GM19452 (cell line): ENCODE measurements around the gene ATN1.
"Not testable (repeated sequence)": the region's sequence is repeated elsewhere in the genome, so short reads cannot be mapped to it uniquely, and the experiment has no call there.

Source experiments
- ATAC-seq: cut with Tn5 transposase; IDR thresholded peaks from one replicate; pipeline ENCODE4 v1.9.1; 2021; ENCODE audit not compliant: unreplicated experiment

The ATN1 gene, protein sequence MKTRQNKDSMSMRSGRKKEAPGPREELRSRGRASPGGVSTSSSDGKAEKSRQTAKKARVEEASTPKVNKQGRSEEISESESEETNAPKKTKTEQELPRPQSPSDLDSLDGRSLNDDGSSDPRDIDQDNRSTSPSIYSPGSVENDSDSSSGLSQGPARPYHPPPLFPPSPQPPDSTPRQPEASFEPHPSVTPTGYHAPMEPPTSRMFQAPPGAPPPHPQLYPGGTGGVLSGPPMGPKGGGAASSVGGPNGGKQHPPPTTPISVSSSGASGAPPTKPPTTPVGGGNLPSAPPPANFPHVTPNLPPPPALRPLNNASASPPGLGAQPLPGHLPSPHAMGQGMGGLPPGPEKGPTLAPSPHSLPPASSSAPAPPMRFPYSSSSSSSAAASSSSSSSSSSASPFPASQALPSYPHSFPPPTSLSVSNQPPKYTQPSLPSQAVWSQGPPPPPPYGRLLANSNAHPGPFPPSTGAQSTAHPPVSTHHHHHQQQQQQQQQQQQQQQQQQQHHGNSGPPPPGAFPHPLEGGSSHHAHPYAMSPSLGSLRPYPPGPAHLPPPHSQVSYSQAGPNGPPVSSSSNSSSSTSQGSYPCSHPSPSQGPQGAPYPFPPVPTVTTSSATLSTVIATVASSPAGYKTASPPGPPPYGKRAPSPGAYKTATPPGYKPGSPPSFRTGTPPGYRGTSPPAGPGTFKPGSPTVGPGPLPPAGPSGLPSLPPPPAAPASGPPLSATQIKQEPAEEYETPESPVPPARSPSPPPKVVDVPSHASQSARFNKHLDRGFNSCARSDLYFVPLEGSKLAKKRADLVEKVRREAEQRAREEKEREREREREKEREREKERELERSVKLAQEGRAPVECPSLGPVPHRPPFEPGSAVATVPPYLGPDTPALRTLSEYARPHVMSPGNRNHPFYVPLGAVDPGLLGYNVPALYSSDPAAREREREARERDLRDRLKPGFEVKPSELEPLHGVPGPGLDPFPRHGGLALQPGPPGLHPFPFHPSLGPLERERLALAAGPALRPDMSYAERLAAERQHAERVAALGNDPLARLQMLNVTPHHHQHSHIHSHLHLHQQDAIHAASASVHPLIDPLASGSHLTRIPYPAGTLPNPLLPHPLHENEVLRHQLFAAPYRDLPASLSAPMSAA (N-terminal part only)

DNA sequence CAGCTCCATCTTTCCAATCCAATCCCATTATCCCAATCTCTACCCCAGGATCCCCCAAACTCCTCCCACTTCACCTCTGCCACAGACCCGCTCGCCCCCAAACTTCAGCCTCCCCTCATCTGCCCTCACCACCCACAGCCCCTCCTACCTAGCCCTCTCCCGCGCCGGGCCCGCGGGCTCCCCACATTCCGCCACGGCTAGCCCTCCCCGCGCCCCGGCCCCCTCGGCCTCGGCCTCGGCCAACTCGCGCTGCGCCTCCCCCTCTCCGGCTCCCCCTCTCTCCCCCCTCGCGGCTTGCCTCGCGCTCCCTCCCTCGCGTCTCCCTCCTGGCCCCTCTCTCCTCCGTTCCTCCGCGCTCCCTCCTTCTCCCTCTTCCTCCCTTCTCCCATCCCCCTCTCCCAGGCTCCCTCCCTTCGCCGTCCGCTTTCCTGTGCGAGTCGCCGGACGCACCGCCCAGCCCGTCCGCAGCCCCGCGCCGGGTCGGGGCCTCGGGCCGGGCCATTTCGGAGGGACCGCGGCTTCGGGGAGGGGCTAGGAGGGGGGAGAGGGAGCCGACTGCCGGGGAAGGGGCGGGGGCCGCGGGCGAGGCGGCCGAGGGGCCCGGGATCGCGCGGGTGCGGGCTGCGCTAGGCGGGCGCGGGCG lies at the start of gene ATN1:
ATN1 (plus strand) TSS at position 581 of the 643 bp plus-strand sequence. CDS start 6,043 bp downstream, outside the sequence.
- ATAC-seq: no peak

DNA sequence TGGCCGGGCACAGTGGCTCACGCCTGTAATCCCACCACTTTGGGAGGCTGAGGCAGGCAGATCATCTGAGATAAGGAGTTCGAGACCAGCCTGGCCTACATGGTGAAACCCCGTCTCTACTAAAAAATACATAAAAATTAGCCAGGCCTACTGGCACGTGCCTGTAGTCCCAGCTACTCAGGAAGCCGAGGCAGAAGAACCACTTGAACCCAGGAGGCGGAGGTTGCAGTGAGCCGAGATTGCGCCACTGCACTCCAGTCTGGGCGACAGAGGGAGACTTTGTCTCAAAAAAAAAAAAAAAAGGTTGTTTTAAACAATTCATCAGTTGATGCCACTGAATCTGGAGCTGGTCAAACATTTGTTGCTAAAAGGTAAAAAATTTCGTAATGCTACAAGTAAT lies 47.9 kb upstream of the ATN1 start:
- not testable (repeated sequence) for ATAC-seq

DNA sequence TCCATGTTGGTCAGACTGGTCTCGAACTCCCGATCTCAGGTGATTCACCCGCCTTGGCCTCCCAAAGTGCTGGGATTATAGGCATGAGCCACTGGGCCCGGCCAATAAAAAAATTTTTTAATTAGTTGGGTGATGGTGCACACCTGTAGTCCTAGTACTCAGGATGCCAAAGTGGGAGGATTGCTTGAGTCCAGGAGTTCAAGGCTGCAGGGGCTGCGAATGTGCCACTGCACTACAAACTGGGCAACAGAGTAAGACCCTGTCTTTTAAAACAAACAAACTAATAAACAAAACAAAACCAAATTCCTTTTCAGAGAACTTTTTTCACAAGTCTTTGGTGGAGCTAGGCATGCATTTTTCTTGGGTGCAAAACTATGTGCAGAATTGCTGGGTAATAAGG lies 44.5 kb upstream of the ATN1 start:
- ATAC-seq: no peak

DNA sequence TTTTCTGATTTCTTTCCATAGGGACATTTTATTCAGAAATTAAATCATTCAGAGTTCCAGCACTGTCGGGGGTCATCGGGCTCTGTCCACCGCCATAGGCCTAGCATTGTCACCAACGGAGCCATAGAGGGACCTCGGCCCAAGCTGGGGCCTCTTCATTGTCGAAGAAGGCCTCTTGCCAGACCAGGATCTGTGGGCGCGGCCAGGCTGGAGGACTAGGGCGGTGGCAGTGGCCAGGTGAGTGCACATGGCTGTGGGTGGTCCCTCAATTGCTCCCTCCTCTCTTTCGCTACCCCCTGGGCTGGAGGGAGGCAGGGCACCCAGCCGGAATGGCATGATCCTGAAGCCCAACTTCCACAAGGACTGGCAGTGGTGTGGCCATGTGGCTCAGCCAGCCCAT lies 44.1 kb upstream of the ATN1 start:
- ATAC-seq: no peak

DNA sequence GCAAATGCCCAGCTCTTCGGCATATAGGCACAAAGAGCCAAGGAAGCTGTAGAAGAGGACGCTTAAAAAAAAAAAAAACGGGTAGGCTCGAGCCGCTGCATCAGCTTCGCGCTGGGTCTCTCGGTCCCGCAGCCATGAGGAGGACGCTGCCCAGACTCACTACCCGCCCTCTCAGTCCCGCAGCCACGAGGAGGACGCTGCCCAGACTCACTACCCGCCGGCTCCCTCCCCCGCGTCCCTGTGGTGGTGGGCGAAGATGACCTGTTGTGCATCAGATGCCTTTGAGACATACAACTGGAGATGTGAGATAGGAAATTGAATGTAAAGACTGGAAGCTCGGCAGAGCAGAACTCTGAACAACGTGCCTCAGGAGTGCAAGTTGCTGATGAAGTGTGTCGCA lies 43.2 kb upstream of the ATN1 start:
- ATAC-seq: no peak

DNA sequence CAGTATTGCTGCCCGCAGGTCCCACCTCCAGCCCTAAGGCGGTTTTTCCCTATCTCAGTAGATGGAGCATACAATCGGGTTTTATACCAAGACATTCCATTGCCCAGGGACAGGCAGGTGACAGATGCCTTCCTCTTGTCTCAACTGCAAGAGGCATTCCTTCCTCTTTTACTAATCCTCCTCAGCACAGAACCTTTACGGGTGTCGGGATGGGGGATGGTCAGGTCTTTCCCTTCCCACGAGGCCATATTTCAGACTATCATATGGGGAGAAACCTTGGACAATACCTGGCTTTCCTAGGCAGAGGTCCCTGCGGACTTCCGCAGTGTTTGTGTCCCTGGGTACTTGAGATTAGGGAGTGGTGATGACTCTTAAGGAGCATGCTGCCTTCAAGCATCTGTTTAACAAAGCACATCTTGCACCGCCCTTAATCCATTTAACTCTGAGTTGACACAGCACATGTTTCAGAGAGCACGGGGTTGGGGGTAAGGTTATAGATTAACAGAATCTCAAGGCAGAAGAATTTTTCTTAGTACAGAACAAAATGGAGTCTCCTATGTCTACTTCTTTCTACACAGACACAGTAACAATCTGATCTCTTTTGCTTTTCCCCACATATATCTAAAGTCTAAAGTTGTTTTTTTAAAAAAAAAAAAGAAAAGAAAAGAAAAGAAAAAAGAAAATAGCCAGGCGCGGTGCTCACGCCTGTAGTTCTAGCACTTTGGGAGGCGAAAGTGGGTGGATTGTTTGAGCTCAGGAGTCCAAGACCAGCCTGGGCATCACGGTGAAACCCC lies 41.4 kb upstream of the ATN1 start:
- ATAC-seq: not testable (repeated sequence)

DNA sequence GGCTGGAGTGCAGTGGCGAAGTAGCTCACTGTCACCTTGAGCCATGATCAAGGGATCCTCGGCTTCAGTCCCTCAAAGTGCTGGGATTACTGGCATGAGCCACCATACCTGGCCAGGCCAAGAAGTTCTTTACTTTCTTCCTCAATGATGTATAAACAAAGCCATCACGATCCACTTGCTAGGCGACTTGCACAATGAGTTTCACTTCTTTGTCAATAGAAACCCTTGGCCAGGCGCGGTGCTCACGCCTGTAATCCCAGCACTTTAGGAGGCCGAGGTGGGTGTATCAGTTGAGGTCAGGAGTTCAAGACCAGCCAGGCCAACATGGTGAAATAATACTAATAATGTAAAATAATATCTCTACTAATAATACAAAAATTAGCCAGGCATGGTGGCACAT lies 40.3 kb upstream of the ATN1 start:
- no peak for ATAC-seq

DNA sequence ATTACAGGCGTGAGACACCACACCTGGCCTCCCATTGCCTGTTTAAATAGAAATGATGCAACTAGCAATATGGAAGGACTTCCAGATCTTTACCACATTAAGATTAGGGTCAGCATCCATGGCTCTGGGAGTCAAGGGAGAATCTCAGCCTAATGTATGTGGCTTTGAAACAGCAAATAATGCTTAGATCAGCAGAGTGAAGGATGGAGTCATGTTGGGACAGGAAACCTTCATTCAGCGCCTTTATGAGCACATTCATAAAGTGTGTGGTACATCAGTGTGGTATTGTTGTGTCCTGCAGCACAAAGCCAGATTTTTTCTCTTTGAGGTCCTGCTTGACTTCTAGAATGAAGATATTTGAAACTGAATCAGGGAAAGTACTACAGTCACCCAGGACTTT lies 39.4 kb upstream of the ATN1 start:
- no peak for ATAC-seq

DNA sequence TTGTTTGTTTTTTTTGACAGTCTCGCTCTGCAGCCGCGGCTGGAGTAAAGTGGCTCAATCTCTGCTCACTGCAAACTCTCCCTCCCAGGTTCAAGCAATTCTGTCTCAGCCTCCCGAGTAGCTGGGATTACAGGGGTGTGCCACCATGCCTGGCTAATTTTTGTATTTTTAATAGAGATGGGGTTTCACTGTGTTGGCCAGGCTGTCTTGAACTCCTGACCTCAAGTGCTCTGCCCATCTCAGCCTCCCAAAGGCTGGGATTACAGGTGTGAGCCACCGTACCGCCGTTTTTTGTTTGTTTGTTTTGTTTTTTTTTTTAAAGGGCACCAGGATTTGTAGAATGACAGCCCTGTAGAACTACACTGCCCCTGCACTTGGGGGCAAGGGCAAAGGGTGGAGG lies 39.0 kb upstream of the ATN1 start:
- ATAC-seq: not testable (repeated sequence)

DNA sequence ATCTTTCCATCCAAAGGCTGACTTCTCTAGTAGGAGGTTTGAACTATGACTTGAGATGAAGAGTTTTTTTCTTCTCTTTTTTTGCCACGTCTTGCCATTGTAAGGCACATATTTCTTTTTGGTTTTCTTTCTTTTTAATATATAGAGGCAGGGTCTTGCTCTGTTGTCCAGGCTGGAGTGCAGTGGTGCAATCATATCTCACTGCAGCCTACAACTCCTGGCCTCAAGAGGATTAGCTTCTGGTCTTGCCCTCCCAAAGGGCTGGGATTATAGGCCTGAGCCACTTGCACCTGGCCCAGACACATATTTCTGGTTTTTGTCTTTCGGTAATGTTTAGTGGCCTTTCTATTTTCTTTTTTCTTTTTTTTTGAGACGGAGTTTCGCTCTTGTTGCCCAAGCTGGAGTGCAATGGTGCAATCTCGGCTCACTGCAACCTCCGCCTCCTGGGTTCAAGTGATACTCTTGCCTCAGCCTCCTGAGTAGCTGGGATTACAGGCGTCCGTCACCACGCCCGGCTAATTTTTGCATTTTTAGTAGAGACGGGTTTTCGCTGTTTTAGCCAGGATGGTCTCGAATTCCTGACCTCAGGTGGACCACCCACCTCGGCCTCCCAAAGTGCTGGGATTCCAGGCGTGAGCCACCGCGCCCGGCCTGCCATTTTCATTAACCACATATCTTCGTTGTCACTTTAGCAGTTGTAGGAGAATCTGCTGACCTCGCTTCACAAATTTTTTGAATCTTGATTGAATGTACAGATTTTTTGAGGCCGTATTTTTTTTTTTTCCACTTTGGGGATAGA lies 37.8 kb upstream of the ATN1 start:
- ATAC-seq: not testable (repeated sequence)

DNA sequence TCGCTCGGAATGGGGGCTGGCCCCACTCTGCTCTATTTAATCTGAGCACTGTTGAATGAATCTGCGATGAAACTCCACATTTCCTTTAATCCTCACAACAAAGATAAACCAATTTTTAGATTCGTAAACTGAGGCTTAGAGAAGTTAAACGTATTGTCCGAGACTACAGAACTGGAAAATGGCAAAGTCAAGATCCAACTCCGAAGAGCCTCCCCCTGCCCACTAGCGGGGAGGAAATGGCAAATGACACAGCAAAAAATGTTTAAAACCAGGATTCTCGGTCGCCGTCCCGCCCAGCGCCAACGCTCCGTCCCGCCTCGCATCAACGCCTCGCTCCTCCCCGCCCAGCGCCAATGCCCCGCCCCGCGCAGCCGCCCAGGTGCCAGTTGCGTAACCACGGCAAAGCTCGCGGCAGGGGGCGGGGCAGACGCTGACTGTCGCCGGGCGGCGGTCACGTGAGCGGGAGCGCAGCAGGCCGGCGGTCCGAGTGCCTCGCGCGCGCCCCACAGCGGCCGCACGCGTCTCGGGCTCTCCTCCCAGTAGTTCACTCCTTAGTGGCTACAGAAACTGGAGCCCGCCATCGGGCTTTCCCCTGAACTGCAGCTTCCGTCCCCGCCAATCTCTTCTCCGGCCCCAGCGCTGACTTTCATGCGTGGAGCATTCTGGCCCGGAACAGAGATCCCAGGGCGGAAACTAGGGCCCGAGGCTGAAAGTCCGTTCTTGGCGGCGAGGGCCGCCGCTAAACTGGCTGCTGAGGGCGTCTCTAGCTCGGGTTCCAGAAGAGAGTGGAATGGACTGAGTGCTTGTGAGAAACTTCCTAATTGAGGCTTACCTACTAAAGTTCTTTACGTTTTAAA lies 36.7 kb upstream of the ATN1 start:
- ATAC-seq: peak; percentile 95

DNA sequence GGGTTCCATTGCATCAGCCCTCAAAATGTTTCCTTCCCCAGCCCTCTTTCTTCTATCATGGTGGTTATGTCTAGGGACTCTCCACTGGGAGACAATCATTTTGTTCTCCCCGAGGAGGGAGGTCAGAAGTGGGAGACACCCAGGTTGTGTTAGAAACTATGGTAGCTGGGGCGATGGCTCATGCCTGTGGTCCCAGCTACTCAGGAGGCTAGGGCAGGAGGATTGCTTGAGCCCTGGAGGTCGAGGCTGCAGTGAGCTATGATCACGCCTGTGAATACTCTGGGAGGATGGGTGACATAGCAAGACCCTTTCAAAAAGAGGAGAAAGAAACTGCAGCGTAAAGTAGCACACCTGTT lies 36.1 kb upstream of the ATN1 start:
- peak; percentile 7 for ATAC-seq

DNA sequence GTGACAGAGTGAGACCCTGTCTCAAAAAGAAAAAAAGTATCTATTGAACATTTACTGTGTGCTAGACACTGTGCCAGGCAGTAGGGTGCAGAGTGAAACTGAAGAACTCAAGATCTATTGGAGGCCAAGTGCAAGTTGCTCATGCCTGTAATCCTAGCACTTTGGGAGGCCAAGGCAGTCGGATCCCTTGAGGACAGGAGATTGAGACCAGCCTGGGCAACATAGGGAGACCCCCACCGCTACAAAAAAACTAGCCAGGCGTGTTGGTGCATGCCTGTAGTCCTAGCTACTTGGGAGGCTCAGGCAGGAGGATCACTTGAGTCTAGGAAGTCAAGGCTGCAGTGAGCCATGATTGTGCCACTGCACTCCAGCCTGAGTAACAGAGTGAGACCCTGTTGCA lies 35.1 kb upstream of the ATN1 start:
- not testable (repeated sequence) for ATAC-seq

DNA sequence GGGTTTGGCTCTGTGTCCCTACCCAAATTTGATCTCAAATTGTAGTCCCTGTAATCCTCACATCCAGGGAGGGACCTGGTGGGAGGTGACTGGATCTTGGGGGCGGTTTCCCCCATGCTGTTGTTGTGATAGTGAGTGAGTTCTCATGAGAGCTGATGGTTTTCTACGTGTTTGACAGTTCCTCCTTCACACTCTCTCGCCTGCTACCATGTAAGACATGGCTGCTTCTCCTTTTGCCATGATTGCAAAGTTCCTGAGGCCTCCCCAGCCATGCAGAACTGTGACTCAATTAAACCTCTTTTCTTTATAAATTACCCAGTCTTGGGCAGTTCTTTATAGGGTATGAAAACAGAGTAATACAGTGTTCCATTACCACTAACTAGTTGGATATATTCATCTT lies 33.4 kb upstream of the ATN1 start:
- ATAC-seq: no peak

DNA sequence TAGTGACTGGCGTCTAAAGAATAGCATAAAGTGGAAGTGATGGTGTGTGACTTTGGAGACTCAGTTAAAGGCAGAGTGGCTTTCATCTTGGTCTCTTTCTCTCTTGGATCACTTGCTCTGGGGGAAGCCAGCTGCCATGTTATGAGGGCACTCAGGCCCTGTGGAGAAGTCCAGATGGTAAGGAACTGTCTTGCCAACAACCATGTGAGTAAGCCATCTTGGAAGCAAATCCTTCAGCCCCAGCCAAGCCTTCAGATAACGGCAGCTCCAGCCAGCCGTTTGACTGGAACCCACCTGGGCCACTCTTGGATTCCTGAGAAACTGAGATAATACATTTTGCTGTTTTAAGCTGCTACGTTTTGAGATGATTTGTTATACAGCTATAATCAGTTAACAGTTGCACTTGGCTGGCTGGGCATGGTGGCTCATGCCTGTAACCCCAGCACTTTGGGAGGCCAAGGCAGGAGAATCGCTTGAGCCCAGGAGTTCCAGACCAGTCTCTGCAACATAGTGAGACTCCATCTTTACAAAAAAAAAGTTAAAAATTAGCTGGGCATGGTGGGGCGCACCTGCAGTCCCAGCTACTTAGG lies 30.8 kb upstream of the ATN1 start:
- no peak for ATAC-seq

DNA sequence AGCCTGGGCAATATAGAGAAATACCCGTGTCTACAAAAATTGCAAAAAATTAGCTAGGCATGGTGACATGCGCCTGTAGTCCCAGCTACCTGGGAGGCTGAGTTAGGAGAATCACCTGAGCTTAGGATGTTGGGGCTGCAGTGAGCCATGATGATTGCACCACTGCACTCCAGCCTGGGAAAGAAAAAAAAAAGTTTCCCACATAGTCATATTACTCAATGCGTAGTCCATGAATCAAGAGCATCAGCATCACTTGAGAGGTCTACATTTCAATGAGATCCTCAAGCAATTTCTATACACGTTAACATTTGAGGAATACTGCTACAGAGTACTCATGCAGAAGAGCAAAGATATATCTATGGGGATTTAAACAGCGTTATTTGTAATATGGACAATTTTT lies 28.3 kb upstream of the ATN1 start:
- ATAC-seq: no peak

DNA sequence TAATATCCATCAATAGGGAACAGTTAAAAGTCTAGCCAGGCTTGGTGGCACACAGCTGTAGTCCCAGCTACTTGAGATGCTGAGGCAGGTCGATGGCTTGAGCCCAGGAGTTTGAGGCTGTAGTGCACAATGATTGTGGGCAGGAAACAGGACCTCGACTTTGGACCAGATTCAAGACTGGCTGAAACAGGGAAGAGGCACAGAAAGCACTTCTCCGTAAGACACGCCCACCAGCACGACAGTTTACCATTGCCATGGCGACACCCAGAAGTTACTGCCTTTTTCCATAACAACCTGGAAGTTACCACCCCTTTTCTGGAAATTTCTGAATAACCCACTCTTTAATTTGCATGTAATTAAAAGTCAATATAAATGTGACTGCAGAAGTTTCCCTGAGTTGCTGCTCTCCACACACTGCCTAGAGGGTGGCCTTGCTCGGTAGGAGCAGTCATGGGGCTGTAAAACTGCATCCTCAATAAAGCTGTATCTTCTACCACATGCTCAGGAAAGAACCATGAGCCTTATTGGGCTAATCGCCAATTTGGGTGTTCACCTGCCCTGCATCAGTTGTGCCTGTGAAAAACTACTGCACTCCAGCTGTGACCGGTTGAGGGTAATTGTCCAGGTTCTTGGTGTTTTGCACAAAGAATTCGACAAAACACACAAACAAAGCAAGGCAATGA lies 27.8 kb upstream of the ATN1 start:
- ATAC-seq: no peak

DNA sequence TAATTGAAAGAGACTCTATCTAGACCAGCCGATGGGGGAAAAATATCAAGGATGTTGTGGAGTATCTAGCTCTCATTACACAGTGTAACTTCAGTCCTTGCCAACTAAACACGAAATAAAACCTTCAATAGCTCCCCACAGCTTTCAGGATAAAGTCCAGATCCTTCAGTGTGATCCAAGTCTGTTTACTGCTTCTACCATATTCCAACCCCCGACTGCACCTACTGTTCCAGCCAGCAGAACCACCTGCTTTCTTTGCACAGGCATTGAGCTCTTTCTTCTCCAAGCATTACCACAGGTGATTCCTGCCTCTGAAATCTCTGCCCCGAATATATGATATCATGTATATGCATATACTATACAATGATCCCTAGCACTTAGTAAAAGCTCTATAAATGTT lies 25.3 kb upstream of the ATN1 start:
- no peak for ATAC-seq
